IPS DF 6.9 (cell line): ENCODE measurements around the gene LRP5.
"Not testable (repeated sequence)": the region's sequence is repeated elsewhere in the genome, so short reads cannot be mapped to it uniquely, and the experiment has no call there.

Experiments
- DNase-seq: peaks from one replicate; pipeline ENCODE4 v3.0.0-alpha.2; 2013; ENCODE audit warnings: low read depth, low spot score
- H3K27ac ChIP-seq: one replicate; pipeline ENCODE4 v1.5.1; 2013; ENCODE audit warnings: low read length, control low read depth
- H3K27me3 ChIP-seq: 2 replicates; pipeline ENCODE4 v1.6.1; 2013; ENCODE audit warnings: mild to moderate bottlenecking, low read length; ENCODE audit not compliant: control insufficient read depth, insufficient read depth
- H3K36me3 ChIP-seq: 2 replicates; pipeline ENCODE4 v1.6.1; 2013; ENCODE audit warnings: low read length; ENCODE audit not compliant: control insufficient read depth, insufficient read depth
- H3K4me1 ChIP-seq: 2 replicates; pipeline ENCODE4 v1.6.1; 2013; ENCODE audit warnings: low read length; ENCODE audit not compliant: control insufficient read depth, insufficient read depth
- H3K4me3 ChIP-seq: 2 replicates; pipeline ENCODE4 v1.5.1; 2013; ENCODE audit warnings: mild to moderate bottlenecking, low read length
- H3K9me3 ChIP-seq: 2 replicates; pipeline ENCODE4 v1.6.1; 2013; ENCODE audit warnings: low read length, inconsistent platforms; ENCODE audit not compliant: control insufficient read depth, insufficient read depth
- WGBS: extraction: QIAGEN DNeasy Blood & Tissue Kit; methylation state at CpG from one replicate; pipeline ENCODE4 v1.1.7; 2013; ENCODE audit warnings: mixed read lengths, missing lambda C conversion rate; ENCODE audit not compliant: insufficient read length, insufficient coverage; 5-methylcytosine and 5-hydroxymethylcytosine counted together

The LRP5 gene

GRCh38 chr11:68457898-68458249 lies 145.5 kb downstream of the LRP5 start:
- DNase-seq: no peak
- Histone ChIP-seq H3K27ac (no peak overlapping the region), H3K27me3 (no peaks in the 10 kb centered on the region), H3K9me3 (no peaks in the 10 kb centered on the region), H3K36me3 (no peaks in the 10 kb centered on the region), H3K4me1 (peaks cover 3% of the 10 kb centered on the region; the same call in 1 of the 2 replicates), H3K4me3 (no peak overlapping the region)
- no CpG with 5 or more reads among the region's 7 CpGs for WGBS

- H3K4me1 ChIP-seq, H3K27ac ChIP-seq, H3K4me3 ChIP-seq, H3K36me3 ChIP-seq, DNase-seq, H3K27me3 ChIP-seq, H3K9me3 ChIP-seq: not testable (repeated sequence)
- WGBS: no CpG with 5 or more reads among the region's 6 CpGs
Observed at GRCh38 chr11:68458340-68458739, 145.9 kb downstream of the LRP5 start.

GRCh38 chr11:68459886-68460740 lies 147.7 kb downstream of the LRP5 start:
- Histone ChIP-seq H3K9me3 (no peaks in the 10 kb centered on the region), H3K27me3 (no peaks in the 10 kb centered on the region), H3K4me3 (peak overlapping the region; percentile 88; the same call in 1 of the 2 replicates), H3K4me1 (no peaks in the 10 kb centered on the region), H3K27ac (no peak overlapping the region), H3K36me3 (no peaks in the 10 kb centered on the region)
- DNase-seq: peak; percentile 94
- WGBS: no CpG with 5 or more reads among the region's 56 CpGs

- no peaks in the 10 kb centered on the region for H3K27me3 ChIP-seq
Observed at GRCh38 chr11:68460741-68461574, 148.6 kb downstream of the LRP5 start, which contains the start of gene PPP6R3. Gene PPP6R3, plus strand, starts transcription at chr11:68460752. Its CDS starts 76,913 bp downstream, at chr11:68537665.

GRCh38 chr11:68461575-68461917 lies 149.2 kb downstream of the LRP5 start:
- H3K4me1 ChIP-seq: no peaks in the 10 kb centered on the region
- no peaks in the 10 kb centered on the region for H3K36me3 ChIP-seq
- no CpG with 5 or more reads among the region's 12 CpGs for WGBS
- peak overlapping the region; percentile 88; the same call in 1 of the 2 replicates for H3K4me3 ChIP-seq
- no peaks in the 10 kb centered on the region for H3K9me3 ChIP-seq
- no peak overlapping the region for H3K27ac ChIP-seq
- no peaks in the 10 kb centered on the region for H3K27me3 ChIP-seq
- no peak for DNase-seq

More at GRCh38 chr11:68460741-68461574, 148.6 kb downstream of the LRP5 start, which contains the start of gene PPP6R3:
- no peak for DNase-seq
- H3K9me3 ChIP-seq: no peaks in the 10 kb centered on the region
- no peaks in the 10 kb centered on the region for H3K36me3 ChIP-seq
- peak within 1 kb of the TSS; percentile 88 for H3K4me3 ChIP-seq
- H3K4me1 ChIP-seq: no peaks in the 10 kb centered on the region
- no peak within 1 kb of the TSS for H3K27ac ChIP-seq
- no CpG with 5 or more reads among the region's 92 CpGs for WGBS

GRCh38 chr11:68463714-68464113 lies 151.3 kb downstream of the LRP5 start:
- no peaks in the 10 kb centered on the region for H3K9me3 ChIP-seq
- WGBS: no CpG with 5 or more reads among the region's 1 CpG
- H3K27me3 ChIP-seq: no peaks in the 10 kb centered on the region
- no peaks in the 10 kb centered on the region; the same call in 1 of the 2 replicates for H3K36me3 ChIP-seq
- no peak overlapping the region for H3K27ac ChIP-seq
- no peak for DNase-seq
- no peak overlapping the region for H3K4me3 ChIP-seq
- H3K4me1 ChIP-seq: no peaks in the 10 kb centered on the region

- peaks cover 6% of the 10 kb centered on the region for H3K4me1 ChIP-seq
- DNase-seq: no peak
- no peak overlapping the region for H3K4me3 ChIP-seq
- H3K27ac ChIP-seq: no peak overlapping the region
- H3K9me3 ChIP-seq: no peaks in the 10 kb centered on the region
- no peaks in the 10 kb centered on the region; the same call in 1 of the 2 replicates for H3K36me3 ChIP-seq
- H3K27me3 ChIP-seq: no peaks in the 10 kb centered on the region
- no CpG with 5 or more reads among the region's 8 CpGs for WGBS
Observed at GRCh38 chr11:68467201-68467834, 154.9 kb downstream of the LRP5 start.

GRCh38 chr11:68468217-68468828 lies 155.9 kb downstream of the LRP5 start:
- no peaks in the 10 kb centered on the region; the same call in 1 of the 2 replicates for H3K36me3 ChIP-seq
- H3K27ac ChIP-seq: no peak overlapping the region
- WGBS: no CpG with 5 or more reads among the region's 3 CpGs
- no peaks in the 10 kb centered on the region for H3K9me3 ChIP-seq
- DNase-seq: no peak
- H3K4me1 ChIP-seq: peaks cover 6% of the 10 kb centered on the region
- no peak overlapping the region for H3K4me3 ChIP-seq
- no peaks in the 10 kb centered on the region for H3K27me3 ChIP-seq

- no peak overlapping the region for H3K27ac ChIP-seq
- H3K27me3 ChIP-seq: no peaks in the 10 kb centered on the region
- no peaks in the 10 kb centered on the region; the same call in 1 of the 2 replicates for H3K36me3 ChIP-seq
- no CpG with 5 or more reads among the region's 2 CpGs for WGBS
- DNase-seq: no peak
- H3K4me1 ChIP-seq: peaks cover 6% of the 10 kb centered on the region
- no peak overlapping the region for H3K4me3 ChIP-seq
- H3K9me3 ChIP-seq: no peaks in the 10 kb centered on the region
Observed at GRCh38 chr11:68469122-68469521, 156.7 kb downstream of the LRP5 start.

GRCh38 chr11:68469642-68470041 lies 157.3 kb downstream of the LRP5 start:
- no CpG with 5 or more reads among the region's 1 CpG for WGBS
- Histone ChIP-seq H3K27ac (no peak overlapping the region), H3K27me3 (no peaks in the 10 kb centered on the region), H3K9me3 (no peaks in the 10 kb centered on the region), H3K36me3 (no peaks in the 10 kb centered on the region; the same call in 1 of the 2 replicates), H3K4me1 (peaks cover 6% of the 10 kb centered on the region), H3K4me3 (no peak overlapping the region)
- DNase-seq: no peak
